ENCODE data around the gene CTBP1. TPM values are rescaled to one million over a fixed set of nuclear protein-coding genes. Genes with fewer than 3 reads are reported as not detected.
"Not testable (repeated sequence)": the region's sequence is repeated elsewhere in the genome, so short reads cannot be mapped to it uniquely, and the experiment has no call there.

Gene CTBP1
- total RNA-seq, 2 experiments from 2014 or later, result 194 to 211 TPM

GRCh38 chr4:1244081-1244977 lies 4.6 kb downstream of the CTBP1 start:
- Mint-ChIP-seq H3K4me1 (peaks cover 20% of the 10 kb centered on the region), H3K27me3 (no peaks in the 10 kb centered on the region), H3K36me3 (peaks cover 6% of the 10 kb centered on the region), H3K9me3 (no peaks in the 10 kb centered on the region), H3K4me3 (no peak overlapping the region), H3K27ac (peak overlapping the region; percentile 68)
- ATAC-seq (ENCODE audit: low read depth), result no peak
- POLR2A ChIA-PET, result interaction anchor here (0.5 kb wide), 1 partner anchor 546 kb away, joined by 4 read pairs; no protein-coding TSS in a partner anchor
- DNase-seq, result peak; percentile 26

GRCh38 chr4:1243451-1244080 lies 5.4 kb downstream of the CTBP1 start:
- POLR2A ChIA-PET, result no interaction called here
- H3K4me3 Mint-ChIP-seq, result no peak overlapping the region
- H3K9me3 Mint-ChIP-seq, result no peaks in the 10 kb centered on the region
- peaks cover 20% of the 10 kb centered on the region for H3K4me1 Mint-ChIP-seq
- no peaks in the 10 kb centered on the region for H3K27me3 Mint-ChIP-seq
- H3K27ac Mint-ChIP-seq, result no peak overlapping the region
- H3K36me3 Mint-ChIP-seq, result peaks cover 11% of the 10 kb centered on the region
- ATAC-seq (ENCODE audit: low read depth) (no peak), DNase-seq (peak; percentile 33)

GRCh38 chr4:1242506-1243450 lies 6.2 kb downstream of the CTBP1 start:
- DNase-seq (peak; percentile 16), ATAC-seq (ENCODE audit: low read depth) (no peak)
- peak overlapping the region; percentile 12 for H3K27ac Mint-ChIP-seq
- no peak overlapping the region for H3K4me3 Mint-ChIP-seq
- H3K36me3 Mint-ChIP-seq, result peaks cover 13% of the 10 kb centered on the region
- H3K27me3 Mint-ChIP-seq, result no peaks in the 10 kb centered on the region
- POLR2A ChIA-PET, result no interaction called here
- H3K4me1 Mint-ChIP-seq, result peaks cover 20% of the 10 kb centered on the region
- H3K9me3 Mint-ChIP-seq, result no peaks in the 10 kb centered on the region

- POLR2A ChIA-PET, result no interaction called here
- peaks cover 18% of the 10 kb centered on the region for H3K4me1 Mint-ChIP-seq
- ATAC-seq (ENCODE audit: low read depth) (no peak), DNase-seq (peak; percentile 21)
- H3K27ac Mint-ChIP-seq, result no peak overlapping the region
- no peaks in the 10 kb centered on the region for H3K9me3 Mint-ChIP-seq
- H3K27me3 Mint-ChIP-seq, result no peaks in the 10 kb centered on the region
- no peak overlapping the region for H3K4me3 Mint-ChIP-seq
- peaks cover 13% of the 10 kb centered on the region for H3K36me3 Mint-ChIP-seq
Observed at GRCh38 chr4:1241936-1242505, 6.9 kb downstream of the CTBP1 start.

- H3K9me3 Mint-ChIP-seq, result no peaks in the 10 kb centered on the region
- H3K27ac Mint-ChIP-seq, result no peak overlapping the region
- peaks cover 13% of the 10 kb centered on the region for H3K4me1 Mint-ChIP-seq
Observed at GRCh38 chr4:1241466-1241935, 7.4 kb downstream of the CTBP1 start.

GRCh38 chr4:1240721-1241465 lies 8.0 kb downstream of the CTBP1 start:
- no peak overlapping the region for H3K27ac Mint-ChIP-seq
- peaks cover 8% of the 10 kb centered on the region for H3K4me1 Mint-ChIP-seq
- H3K27me3 Mint-ChIP-seq, result no peaks in the 10 kb centered on the region
- POLR2A ChIA-PET, result no interaction called here
- no peak for ATAC-seq (ENCODE audit: low read depth)
- H3K9me3 Mint-ChIP-seq, result no peaks in the 10 kb centered on the region
- no peak overlapping the region for H3K4me3 Mint-ChIP-seq
- DNase-seq, result peak; percentile 31
- peaks cover 10% of the 10 kb centered on the region for H3K36me3 Mint-ChIP-seq

More at GRCh38 chr4:1241466-1241935, 7.4 kb downstream of the CTBP1 start:
- Mint-ChIP-seq H3K36me3 (peaks cover 12% of the 10 kb centered on the region), H3K4me3 (no peak overlapping the region), H3K27me3 (no peaks in the 10 kb centered on the region)
- ATAC-seq (ENCODE audit: low read depth) (no peak), DNase-seq (peak; percentile 22)
- POLR2A ChIA-PET, result no interaction called here

- no peak for ATAC-seq (ENCODE audit: low read depth)
- no peak overlapping the region for H3K4me3 Mint-ChIP-seq
- DNase-seq, result peak; percentile 22
- peaks cover 15% of the 10 kb centered on the region for H3K36me3 Mint-ChIP-seq
- no peak overlapping the region for H3K27ac Mint-ChIP-seq
- H3K27me3 Mint-ChIP-seq, result no peaks in the 10 kb centered on the region
- POLR2A ChIA-PET, result interaction anchor here (1.0 kb wide), 1 partner anchor 38 kb away, joined by 3 read pairs; no protein-coding TSS in a partner anchor
- H3K9me3 Mint-ChIP-seq, result no peaks in the 10 kb centered on the region
- peaks cover 8% of the 10 kb centered on the region for H3K4me1 Mint-ChIP-seq
Observed at GRCh38 chr4:1239950-1240307, 9.0 kb downstream of the CTBP1 start.

GRCh38 chr4:1239141-1239949 lies 9.6 kb downstream of the CTBP1 start:
- no peaks in the 10 kb centered on the region for H3K9me3 Mint-ChIP-seq
- POLR2A ChIA-PET, result interaction anchor here (1.0 kb wide), 1 partner anchor 38 kb away, joined by 3 read pairs; no protein-coding TSS in a partner anchor
- DNase-seq, result peak; percentile 25
- no peak overlapping the region for H3K27ac Mint-ChIP-seq
- H3K27me3 Mint-ChIP-seq, result no peaks in the 10 kb centered on the region
- no peak for ATAC-seq (ENCODE audit: low read depth)
- peaks cover 6% of the 10 kb centered on the region for H3K4me1 Mint-ChIP-seq
- H3K36me3 Mint-ChIP-seq, result peaks cover 15% of the 10 kb centered on the region
- H3K4me3 Mint-ChIP-seq, result no peak overlapping the region

- H3K4me3 Mint-ChIP-seq, result no peak overlapping the region
- H3K27me3 Mint-ChIP-seq, result no peaks in the 10 kb centered on the region
- DNase-seq (no peak), ATAC-seq (ENCODE audit: low read depth) (no peak)
- H3K4me1 Mint-ChIP-seq, result peaks cover 6% of the 10 kb centered on the region
- POLR2A ChIA-PET, result no interaction called here
- no peaks in the 10 kb centered on the region for H3K9me3 Mint-ChIP-seq
- no peak overlapping the region for H3K27ac Mint-ChIP-seq
- peaks cover 15% of the 10 kb centered on the region for H3K36me3 Mint-ChIP-seq
Observed at GRCh38 chr4:1238676-1239000, 10.3 kb downstream of the CTBP1 start.

- no peaks in the 10 kb centered on the region for H3K9me3 Mint-ChIP-seq
- H3K36me3 Mint-ChIP-seq, result peaks cover 15% of the 10 kb centered on the region
- no peaks in the 10 kb centered on the region for H3K27me3 Mint-ChIP-seq
- H3K4me1 Mint-ChIP-seq, result peaks cover 6% of the 10 kb centered on the region
- H3K4me3 Mint-ChIP-seq, result no peak overlapping the region
- POLR2A ChIA-PET, result no interaction called here
- peak; percentile 25 for DNase-seq
- no peak for ATAC-seq (ENCODE audit: low read depth)
- no peak overlapping the region for H3K27ac Mint-ChIP-seq
Observed at GRCh38 chr4:1237981-1238675, 10.8 kb downstream of the CTBP1 start.

GRCh38 chr4:1237261-1237660 lies 11.7 kb downstream of the CTBP1 start:
- peaks cover 13% of the 10 kb centered on the region for H3K36me3 Mint-ChIP-seq
- H3K4me1 Mint-ChIP-seq; DNase-seq; H3K9me3 Mint-ChIP-seq; POLR2A ChIA-PET; H3K27me3 Mint-ChIP-seq; H3K27ac Mint-ChIP-seq; ATAC-seq (ENCODE audit: low read depth); H3K4me3 Mint-ChIP-seq: not testable (repeated sequence)
